Measurements from ENCODE around the gene RBPJ.

RBPJ gene

DNA sequence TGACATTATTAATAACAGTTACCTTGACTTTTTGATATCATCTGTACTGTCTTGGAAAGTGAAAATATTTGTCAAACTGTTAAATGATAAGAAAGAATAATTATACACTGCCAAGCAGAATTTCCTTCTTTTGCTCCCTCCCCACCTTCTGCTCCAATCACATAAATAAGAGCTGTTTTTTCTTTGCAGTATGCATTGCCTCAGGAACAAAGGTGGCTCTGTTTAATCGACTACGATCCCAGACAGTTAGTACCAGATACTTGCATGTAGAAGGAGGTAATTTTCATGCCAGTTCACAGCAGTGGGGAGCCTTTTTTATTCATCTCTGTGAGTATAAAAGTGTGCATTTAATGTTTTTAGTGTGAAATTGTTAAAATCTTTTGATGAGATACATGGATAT, 103.3 kb downstream of the RBPJ start:
- TF ChIP-seq, protein P1, sequence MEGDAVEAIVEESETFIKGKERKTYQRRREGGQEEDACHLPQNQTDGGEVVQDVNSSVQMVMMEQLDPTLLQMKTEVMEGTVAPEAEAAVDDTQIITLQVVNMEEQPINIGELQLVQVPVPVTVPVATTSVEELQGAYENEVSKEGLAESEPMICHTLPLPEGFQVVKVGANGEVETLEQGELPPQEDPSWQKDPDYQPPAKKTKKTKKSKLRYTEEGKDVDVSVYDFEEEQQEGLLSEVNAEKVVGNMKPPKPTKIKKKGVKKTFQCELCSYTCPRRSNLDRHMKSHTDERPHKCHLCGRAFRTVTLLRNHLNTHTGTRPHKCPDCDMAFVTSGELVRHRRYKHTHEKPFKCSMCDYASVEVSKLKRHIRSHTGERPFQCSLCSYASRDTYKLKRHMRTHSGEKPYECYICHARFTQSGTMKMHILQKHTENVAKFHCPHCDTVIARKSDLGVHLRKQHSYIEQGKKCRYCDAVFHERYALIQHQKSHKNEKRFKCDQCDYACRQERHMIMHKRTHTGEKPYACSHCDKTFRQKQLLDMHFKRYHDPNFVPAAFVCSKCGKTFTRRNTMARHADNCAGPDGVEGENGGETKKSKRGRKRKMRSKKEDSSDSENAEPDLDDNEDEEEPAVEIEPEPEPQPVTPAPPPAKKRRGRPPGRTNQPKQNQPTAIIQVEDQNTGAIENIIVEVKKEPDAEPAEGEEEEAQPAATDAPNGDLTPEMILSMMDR (conservative IDR thresholded peaks at IDR 0.05), result no peak
- no peak overlapping the region for H3K27ac ChIP-seq

DNA sequence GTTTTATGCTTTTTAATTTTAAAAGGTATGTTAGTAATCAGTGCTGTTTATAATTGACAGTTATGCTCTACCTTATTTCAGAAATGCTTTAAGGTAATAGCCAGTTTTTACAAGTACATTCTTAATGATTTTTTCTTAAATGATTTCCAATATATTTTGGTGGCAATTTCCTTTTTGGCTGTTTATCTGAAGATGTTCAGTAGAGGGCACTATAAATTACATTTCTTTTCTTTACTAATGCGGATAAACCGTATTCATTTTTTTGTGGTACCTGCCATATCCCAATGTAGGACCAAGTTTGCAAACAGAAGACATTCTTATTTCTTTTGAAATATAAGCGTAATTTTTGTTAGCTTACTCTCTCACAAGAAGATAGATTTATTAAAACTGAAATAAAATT, 104.0 kb downstream of the RBPJ start:
- H3K27ac ChIP-seq, result no peak overlapping the region
- TF ChIP-seq, protein P1 (conservative IDR thresholded peaks at IDR 0.05), result peak; percentile 49

DNA sequence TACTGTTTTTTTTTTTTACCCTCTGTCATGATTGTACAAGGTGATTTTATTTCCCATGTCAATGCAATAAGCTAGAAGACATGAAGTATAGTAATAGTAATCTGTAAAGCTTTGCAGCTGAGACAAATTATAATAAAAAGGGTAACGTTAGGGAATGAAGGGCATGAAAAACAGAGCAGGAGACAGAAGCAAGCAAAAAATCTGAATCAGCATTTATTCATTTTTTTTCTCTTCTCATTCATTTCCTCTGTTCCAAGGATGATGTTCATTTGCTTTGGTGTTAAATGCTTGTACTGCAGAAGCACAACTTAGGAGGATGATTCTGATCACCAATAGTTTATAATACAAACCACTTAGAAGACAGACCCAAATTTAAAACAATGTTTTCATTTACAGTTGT, 105.1 kb downstream of the RBPJ start:
- no peak overlapping the region for H3K27ac ChIP-seq
- TF ChIP-seq, protein P1 (conservative IDR thresholded peaks at IDR 0.05), result no peak

DNA sequence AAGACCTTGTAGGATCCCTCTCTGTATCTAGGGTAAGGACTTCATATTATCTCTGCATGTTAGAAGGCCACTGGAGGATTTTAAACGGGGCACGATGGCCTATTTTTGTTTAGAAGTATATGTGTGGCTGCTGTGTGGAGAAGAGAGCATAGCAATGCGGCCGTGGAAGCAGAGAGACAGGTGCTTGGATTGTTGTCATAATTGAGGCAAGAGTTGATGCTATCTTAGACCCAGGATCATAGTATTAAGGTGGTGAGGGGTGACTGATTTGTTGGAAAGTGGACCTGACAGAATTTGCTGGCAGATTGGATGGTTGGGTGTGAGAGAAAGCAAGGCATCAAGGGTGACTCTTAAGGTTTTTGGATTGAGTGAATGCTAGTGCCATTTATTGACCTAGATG, 106.1 kb downstream of the RBPJ start:
- peak overlapping the region; percentile 5; the same call in 1 of the 2 replicates for H3K27ac ChIP-seq
- TF ChIP-seq, protein P1 (conservative IDR thresholded peaks at IDR 0.05), result no peak

DNA sequence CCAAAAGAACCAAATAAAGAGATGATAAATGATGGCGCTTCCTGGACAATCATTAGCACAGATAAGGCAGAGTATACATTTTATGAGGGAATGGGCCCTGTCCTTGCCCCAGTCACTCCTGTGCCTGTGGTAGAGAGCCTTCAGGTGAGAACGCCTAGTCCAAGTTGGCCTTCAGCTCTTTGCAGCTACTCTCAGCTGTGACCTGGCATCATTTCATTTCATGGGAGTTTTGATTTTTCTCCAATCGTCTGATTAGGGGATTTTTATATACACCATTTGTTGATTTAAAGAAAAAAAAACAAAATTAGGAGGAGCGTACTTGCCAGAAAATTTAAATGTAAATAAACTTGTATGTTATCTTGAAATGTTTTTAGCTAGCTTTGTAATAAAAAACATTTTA, 109.1 kb downstream of the RBPJ start:
- TF ChIP-seq, protein P1 (conservative IDR thresholded peaks at IDR 0.05), result no peak
- H3K27ac ChIP-seq, result no peak overlapping the region

DNA sequence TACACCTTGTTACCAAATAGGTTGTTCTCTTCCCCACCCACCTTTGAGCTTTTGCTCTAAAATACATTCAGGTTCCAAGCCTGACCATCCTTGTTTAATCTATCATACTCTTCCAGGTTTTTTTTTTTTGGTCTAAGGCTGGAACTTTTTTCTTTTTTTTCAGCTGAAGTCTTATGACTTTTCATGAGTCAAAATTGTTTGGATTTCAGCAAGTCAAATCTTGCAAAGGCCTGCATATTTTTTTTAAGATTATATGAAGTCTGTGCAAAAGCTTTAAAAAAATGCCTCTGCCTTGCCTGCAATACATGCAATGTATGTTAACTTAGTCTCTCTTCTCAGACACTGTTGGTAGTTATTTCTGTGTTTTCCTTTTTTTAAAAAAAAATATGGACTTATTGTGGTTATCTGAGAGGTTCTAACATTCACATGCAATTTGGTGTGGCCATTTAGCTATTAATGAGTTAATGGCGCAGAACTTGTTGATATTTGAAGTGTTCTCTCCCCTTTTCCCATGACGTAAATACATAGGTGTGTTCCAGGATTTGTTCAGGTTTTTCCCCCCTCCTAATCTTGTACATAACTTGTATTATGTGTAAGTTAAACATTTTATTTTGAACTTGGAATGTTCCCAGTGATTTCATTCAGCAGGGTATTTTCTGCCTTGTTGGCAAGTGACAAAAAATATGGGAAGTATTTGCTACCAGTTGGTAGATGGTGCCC, 110.8 kb downstream of the RBPJ start:
- H3K27ac ChIP-seq, result no peak overlapping the region
- TF ChIP-seq, protein P1 (conservative IDR thresholded peaks at IDR 0.05), result no peak

DNA sequence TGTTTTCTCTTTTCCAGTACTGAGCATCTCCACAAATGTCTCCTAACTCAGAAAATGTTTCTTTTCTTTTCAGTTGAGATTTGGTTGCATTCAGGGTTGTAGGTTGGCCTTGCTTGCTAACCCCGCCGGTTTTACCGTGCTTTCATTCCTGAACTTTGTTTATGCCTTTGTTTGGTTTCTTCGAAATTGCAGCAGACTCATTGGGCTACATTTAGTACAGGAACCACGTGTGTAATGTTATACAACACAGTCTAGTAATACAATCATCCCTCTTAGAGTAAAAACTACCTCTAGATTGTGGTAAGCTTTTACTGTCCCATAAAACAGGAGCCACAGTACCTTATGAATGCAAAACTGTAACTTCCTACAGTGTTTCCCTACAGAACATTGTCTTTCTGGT, 111.6 kb downstream of the RBPJ start:
- TF ChIP-seq, protein P1 (conservative IDR thresholded peaks at IDR 0.05), result no peak
- no peak overlapping the region for H3K27ac ChIP-seq
